ENCODE measurements around the gene MAEA.

The MAEA gene

GRCh38 chr4:1383728-1384591 is 94.3 kb downstream of the MAEA start:
- no peak overlapping the region for H3K27ac ChIP-seq
- H3K9me3 ChIP-seq (ENCODE audit: control insufficient read depth, low read length), result no peaks in the 10 kb centered on the region

GRCh38 chr4:1384675-1385372 is 95.1 kb downstream of the MAEA start:
- Histone ChIP-seq H2AFZ (no peak overlapping the region), H3K4me1 (no peaks in the 10 kb centered on the region), H3K9ac (no peak overlapping the region), H3K9me3 (ENCODE audit: control insufficient read depth, low read length) (no peaks in the 10 kb centered on the region), H3K27ac (no peak overlapping the region), H3K4me2 (ENCODE audit: low read length) (no peak overlapping the region), H3K36me3 (ENCODE audit: control insufficient read depth, insufficient read depth, low read length) (no peaks in the 10 kb centered on the region), H3K4me3 (ENCODE audit: low read depth, low read length) (no peak overlapping the region), H3K27me3 (ENCODE audit: control insufficient read depth, insufficient read depth, low read length) (no peaks in the 10 kb centered on the region), H3K79me2 (no peaks in the 10 kb centered on the region)
- no peak for TF ChIP-seq CTCF (IDR thresholded peaks at IDR 0.05)

More at GRCh38 chr4:1383728-1384591, 94.3 kb downstream of the MAEA start:
- H3K4me1 ChIP-seq, result no peaks in the 10 kb centered on the region
- no peaks in the 10 kb centered on the region for H3K27me3 ChIP-seq (ENCODE audit: control insufficient read depth, insufficient read depth, low read length)
- no peak overlapping the region for H3K4me3 ChIP-seq (ENCODE audit: low read depth, low read length)
- TF ChIP-seq CTCF (IDR thresholded peaks at IDR 0.05), result no peak
- H2AFZ ChIP-seq, result no peak overlapping the region
- no peak overlapping the region for H3K4me2 ChIP-seq (ENCODE audit: low read length)
- no peaks in the 10 kb centered on the region for H3K79me2 ChIP-seq
- H3K9ac ChIP-seq, result no peak overlapping the region
- H3K36me3 ChIP-seq (ENCODE audit: control insufficient read depth, insufficient read depth, low read length), result no peaks in the 10 kb centered on the region

- no peaks in the 10 kb centered on the region for H3K4me1 ChIP-seq
- H3K36me3 ChIP-seq (ENCODE audit: control insufficient read depth, insufficient read depth, low read length), result no peaks in the 10 kb centered on the region
- H3K4me2 ChIP-seq (ENCODE audit: low read length), result no peak overlapping the region
- H3K9ac ChIP-seq, result no peak overlapping the region
- no peaks in the 10 kb centered on the region for H3K79me2 ChIP-seq
- H2AFZ ChIP-seq, result no peak overlapping the region
- no peaks in the 10 kb centered on the region for H3K27me3 ChIP-seq (ENCODE audit: control insufficient read depth, insufficient read depth, low read length)
- H3K27ac ChIP-seq, result no peak overlapping the region
- H3K9me3 ChIP-seq (ENCODE audit: control insufficient read depth, low read length), result no peaks in the 10 kb centered on the region
- TF ChIP-seq CTCF (IDR thresholded peaks at IDR 0.05), result no peak
- H3K4me3 ChIP-seq (ENCODE audit: low read depth, low read length), result no peak overlapping the region
Observed at GRCh38 chr4:1385373-1386340, 96.0 kb downstream of the MAEA start.
